HG02973 (cell line): ENCODE measurements around the gene LIN7A.
"Not testable (repeated sequence)": the region's sequence is repeated elsewhere in the genome, so short reads cannot be mapped to it uniquely, and the experiment has no call there.

Experiments
- ATAC-seq: cut with Tn5 transposase; IDR thresholded peaks from one replicate; pipeline ENCODE4 v1.9.1; 2021; ENCODE audit warnings: moderate library complexity; ENCODE audit not compliant: unreplicated experiment

The LIN7A gene

GRCh38 chr12:80924437-80924836, 13.3 kb downstream of the LIN7A start:
- no peak for ATAC-seq

DNA sequence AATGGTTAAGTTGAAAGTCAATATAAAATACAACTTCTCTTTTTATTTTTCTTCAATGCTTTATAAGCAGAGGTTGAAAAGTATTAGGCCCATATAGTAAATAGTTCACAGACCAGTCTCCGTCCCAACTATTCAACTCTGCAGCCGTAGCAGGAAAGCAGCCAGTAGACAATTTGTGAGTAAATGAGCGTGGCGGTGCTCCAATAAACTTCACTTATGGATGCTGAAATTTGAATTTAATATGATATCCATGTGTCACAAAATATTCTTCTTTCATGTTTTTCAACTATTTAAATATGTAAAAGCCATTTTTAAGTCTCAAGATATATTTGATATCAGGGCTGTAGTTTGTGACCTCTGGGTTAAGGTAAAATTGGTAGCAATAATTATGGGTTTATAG, 17.7 kb downstream of the LIN7A start:
- no peak for ATAC-seq

- no peak for ATAC-seq
These were observed 20.1 kb downstream of the LIN7A start for GRCh38 chr12:80917651-80918050.

- ATAC-seq, result no peak
These were observed 24.6 kb downstream of the LIN7A start for GRCh38 chr12:80912901-80913770.

- ATAC-seq, result no peak
These were observed 28.4 kb downstream of the LIN7A start for GRCh38 chr12:80909370-80909769.

DNA sequence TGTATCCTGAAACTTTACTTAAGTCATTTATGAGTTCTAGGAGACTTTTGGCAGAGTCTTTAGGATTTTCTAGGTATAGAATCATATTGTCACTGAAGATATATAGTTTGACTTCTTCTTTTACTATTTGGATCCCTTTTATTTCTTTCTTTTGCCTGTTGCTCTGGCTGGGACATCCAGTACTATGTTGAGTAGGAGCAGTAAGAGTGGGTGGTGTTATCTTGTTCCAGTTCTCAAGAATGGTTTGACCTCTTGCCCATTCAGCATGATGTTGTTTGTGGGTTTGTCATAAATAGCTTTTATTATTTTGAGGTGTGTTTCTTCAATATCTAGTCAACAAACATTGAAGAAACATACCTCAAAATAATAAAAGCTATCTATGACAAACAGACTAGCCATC, 35.0 kb downstream of the LIN7A start:
- ATAC-seq, result no peak

DNA sequence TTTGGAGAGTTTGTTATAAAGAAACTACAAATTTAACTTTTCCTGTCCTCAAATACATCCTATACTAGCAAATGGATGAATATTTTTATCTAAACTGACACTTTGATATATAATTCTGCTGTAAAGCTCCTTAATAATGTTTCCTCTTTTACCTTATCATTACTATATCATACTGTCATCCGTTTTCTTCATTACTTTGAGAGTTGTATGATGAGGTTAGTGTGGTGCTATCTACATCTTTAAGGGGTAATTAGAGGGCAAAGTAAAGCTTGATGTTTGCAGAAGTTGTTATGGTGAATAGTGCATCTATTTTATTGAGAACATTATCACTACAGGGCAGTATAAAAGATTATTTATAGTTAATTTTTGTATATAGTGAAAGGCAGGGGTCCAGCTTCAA, 36.1 kb downstream of the LIN7A start:
- no peak for ATAC-seq

DNA sequence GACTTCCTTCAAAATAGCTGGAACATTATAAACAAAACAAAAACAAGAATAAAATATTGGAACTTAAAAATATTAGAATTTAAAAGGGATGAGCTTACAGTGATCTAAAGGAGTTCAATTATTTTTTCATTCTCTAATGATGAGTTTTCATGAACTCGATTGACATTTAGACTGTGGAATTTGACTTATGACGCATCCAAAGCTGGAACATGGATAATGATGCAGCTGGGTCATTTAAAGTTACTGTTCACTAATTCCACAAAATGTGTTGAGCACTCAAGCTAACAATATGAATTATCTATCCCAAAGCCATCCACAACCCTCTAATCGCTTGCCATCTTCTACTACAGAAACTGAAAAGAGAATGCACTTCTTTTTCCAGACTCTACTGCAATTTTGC, 42.5 kb downstream of the LIN7A start:
- no peak for ATAC-seq

DNA sequence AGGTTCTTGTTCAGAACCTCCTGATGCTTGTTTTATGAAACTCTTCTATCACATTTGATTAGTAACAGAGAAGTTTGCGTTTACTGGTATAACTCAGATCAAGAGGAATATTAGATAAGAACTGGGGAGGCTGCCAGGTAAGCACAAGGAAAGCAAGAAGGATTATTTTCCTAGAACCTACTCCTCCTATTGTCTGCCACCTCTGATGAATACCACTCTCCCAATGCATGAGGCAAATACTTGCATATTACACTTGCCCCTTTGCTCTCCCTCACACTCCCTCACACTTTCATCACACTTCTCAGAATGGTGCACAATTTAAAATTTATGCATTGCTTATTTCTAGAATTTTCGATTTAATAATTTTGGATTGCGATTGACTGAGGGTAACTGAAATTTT, 43.6 kb downstream of the LIN7A start:
- ATAC-seq, result no peak

DNA sequence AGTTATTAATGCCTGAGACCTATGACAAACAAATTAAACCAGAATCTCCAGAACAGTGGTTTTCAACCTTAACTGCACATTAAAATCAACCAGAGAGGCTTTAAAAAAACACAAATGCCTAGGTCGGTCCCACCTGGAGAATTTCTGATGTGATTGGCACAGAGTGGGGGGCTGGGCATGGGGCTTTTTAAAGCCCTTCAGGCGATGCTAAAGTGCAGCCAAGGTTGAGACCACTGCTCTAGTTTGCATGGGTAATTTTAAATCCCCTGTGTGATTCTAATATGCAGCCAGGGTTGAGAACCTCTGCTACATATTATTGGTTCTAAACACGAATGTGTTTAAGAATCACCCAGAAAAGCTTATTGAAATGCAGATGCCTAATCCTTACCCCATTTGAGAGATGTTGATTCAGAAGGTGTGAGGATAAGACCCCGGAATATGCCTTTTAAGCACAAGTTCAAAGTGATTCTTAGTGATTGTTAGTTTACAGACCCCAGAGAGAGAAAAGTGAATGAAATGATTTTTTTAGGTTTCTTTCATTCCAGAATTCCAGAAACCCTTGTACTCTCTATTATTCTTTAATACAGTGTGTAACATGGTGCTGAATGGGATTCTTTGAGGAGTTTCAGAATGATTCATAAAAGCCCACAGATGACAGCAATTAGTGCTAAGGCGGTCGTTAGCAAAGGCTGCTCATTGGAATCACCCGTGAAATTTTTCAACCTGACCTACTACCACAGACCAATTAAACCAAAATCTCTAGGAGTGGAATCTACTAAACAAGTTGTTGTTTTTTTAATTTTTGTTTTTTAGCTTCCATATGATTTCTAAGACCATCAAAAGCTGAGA, 44.9 kb downstream of the LIN7A start:
- no peak for ATAC-seq

- ATAC-seq, result no peak
These were observed 53.1 kb downstream of the LIN7A start for GRCh38 chr12:80884651-80885050.

DNA sequence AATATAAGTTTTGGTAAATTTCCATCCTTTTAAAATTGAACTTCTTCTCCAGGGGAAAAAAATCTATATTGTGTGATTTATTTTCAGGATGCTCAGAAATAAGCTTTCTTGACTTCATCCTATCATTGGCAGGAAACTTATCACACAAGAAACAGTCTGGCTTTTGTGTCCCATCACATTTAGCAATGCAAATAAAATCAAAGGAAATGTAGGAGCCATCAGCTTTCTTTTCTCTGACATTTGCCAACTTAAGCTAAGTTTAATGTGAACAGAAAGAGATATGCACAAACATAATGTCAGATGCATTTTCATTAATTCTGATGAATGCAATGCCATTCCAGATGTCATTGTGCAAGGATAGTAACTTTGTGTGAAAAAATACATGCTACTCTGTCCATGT, 56.6 kb downstream of the LIN7A start:
- no peak for ATAC-seq

- ATAC-seq, result not testable (repeated sequence)
These were observed 59.3 kb downstream of the LIN7A start for GRCh38 chr12:80878452-80878851.

DNA sequence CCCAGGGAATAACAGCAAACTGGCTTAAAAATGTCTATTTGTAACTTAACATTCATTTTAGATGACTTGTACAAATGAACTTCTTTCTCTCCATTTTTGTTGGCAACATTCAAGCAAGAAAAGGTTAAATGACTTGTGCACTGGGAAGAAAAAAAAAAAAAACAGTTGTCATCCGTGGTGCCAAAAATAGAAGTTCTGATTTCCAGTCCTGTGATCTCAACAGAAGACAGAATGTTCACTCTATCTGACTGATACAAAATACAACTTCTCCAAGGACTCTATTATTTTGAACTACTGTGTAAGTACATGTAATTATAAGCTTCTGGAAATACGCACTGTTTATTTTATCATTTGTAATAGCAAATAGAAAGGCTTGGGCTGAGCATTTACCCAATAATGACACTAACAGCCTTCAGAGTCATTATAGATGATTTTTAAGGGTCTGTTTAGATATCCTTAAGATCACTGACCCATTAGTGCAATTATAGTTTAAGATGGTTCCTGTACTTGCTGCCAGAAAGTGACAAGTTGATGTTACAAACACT, 59.9 kb downstream of the LIN7A start:
- ATAC-seq, result no peak

DNA sequence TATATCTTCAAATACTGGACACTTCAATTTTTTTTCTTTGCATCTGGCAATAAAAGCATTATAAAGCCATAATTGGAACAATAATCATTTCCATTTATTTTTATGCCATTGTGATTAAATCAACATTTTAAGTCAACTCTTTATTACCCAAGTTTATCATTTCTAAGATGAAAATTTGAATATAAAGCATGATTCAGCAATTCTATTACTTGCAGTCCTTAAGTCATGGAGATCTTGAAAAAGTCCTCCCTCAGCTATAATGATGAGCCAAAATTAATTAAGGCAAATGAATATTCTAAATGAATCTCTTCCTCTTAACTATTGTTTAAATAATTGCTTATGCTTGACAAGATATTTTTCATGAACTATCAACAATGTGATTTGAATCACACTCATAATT, 65.7 kb downstream of the LIN7A start:
- ATAC-seq, result no peak

DNA sequence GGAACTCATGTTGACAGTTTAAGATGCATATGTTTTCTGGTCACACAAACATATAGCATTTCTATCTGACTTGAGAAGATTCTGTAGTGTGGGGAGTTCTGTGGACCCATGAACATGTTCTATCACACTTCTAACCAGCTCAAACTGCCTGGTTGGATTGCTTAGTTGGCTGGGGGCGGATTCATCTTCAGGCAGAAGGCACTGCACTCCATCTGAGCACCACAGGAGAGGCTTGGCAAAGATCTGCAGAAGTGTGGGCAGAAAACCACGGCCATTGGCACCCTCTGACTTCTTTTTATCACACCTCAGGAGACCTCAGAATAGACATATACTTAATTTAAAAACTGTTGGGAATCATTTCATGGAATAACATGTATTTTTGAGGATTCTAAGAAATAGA, 68.5 kb downstream of the LIN7A start:
- ATAC-seq, result no peak

- no peak for ATAC-seq
These were observed 69.2 kb downstream of the LIN7A start for GRCh38 chr12:80868576-80868975.

DNA sequence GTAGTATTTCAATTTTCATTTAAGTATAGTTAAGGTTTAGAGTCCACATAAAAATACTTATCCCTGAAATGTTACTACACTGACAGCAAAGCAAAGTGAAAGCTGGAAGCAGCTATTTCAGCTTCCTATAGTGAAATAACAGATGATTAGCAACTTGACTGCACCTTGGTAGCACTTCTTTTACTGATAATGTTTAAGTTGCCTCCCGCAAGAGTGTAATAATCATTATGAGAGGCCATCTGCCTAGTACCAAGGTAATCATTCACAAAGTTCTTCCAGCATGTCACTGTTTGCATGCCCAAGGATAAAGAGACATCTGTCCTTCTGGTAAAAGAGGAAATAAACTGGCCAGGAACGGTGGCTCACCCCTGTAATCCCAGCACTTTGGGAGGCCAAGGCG, 69.8 kb downstream of the LIN7A start:
- ATAC-seq, result no peak

DNA sequence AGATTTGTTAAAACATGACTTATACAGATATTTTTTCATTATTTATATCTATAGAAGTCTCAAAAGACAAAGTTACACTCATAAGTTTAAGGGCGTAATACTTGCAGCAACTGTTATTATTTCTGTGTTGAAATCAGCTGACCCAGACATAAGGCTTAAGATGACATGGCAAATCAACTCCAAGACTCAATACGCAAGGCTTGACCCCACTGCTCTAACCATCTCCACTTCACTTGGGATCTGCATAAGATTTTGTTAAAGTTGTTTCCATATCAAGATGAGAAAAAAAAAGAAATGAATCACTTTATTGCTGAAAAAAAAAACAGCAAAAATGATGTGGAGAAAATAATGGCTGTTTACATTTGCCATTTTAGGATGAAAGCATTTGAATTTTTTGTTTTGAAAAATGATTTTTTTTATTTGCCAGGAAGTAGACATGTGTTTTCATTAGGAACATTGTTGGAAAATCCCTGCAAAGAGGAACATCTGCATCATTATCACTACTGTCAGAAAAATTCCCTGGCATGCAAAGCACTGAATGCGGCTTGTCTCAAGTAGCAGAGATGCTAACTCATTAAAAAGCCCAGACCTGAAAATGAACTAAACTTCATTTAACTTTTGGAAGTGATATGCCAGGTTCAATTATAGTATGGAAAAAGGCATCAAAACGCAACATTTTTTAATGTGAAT, 73.5 kb downstream of the LIN7A start:
- ATAC-seq, result no peak

DNA sequence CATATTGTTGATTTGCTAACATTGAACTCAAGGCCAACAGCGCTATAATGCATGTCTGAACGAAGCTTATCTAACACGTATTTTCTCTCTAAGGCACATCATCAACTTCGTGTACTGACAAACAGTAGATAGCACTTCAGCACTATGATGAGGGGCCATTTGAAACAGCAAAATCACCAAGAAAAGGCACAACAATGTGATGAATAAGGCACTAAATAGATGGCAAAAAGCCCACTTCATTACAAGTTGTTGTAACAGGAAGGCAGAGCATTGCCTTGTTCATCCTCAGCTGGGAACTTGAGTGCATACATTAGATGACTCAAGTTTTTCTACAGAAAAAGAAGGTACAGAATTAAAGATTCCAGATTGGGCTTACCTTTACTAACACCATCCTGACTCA, 75.2 kb downstream of the LIN7A start:
- ATAC-seq, result no peak

- ATAC-seq, result no peak
These were observed 75.9 kb downstream of the LIN7A start for GRCh38 chr12:80861641-80862378.
